Suprapubic skin (tissue), 3 donors: ENCODE results near the gene SLC8B1.

Experiments
- CTCF ChIP-seq, 2 donors: fragments of 200-600 bp in 1 of 2; fragments of 450-650 bp in 1 of 2; sonication (generic) in 1 of 2; IDR thresholded peaks; one replicate each; pipeline ENCODE4 v1.5.1; 2016 to 2019; ENCODE audit warnings: antibody characterized with exemption in 2 of 2, mild to moderate bottlenecking in 1 of 2, moderate library complexity in 1 of 2
- EP300 ChIP-seq: sonication (generic); formaldehyde crosslinking; IDR thresholded peaks from one replicate; pipeline ENCODE4 v1.6.1; 2017; ENCODE audit warnings: antibody characterized with exemption

GRCh38 chr12:113270709-113271009, 64.2 kb downstream of the SLC8B1 start:
- TF ChIP-seq CTCF (IDR thresholded peaks at IDR 0.05) (no peak), EP300 (no peak)
